ENCODE measurements around the gene CCNF. TPM values are rescaled to one million over a fixed set of nuclear protein-coding genes. Genes with fewer than 3 reads are reported as not detected.
A peak's percentile ranks its signal among the peaks of the same experiment; 100 is the strongest.
"Not testable (repeated sequence)": the region's sequence is repeated elsewhere in the genome, so short reads cannot be mapped to it uniquely, and the experiment has no call there.

CCNF gene
- polyA plus RNA-seq, 4 donors = 7.8 to 11.9 (median 10.3) TPM

GRCh38 chr16:2428051-2428783, 1.0 kb upstream of the CCNF start:
- DNase-seq (ENCODE audit: low read depth in 4 of 4, low spot score in 3 of 4) = peak in 1 of 4 donors; percentile 14

GRCh38 chr16:2428784-2429033, 538 bp upstream of the CCNF start:
- no peak for DNase-seq (ENCODE audit: low read depth in 4 of 4, low spot score in 3 of 4)

- DNase-seq (ENCODE audit: low read depth in 4 of 4, low spot score in 3 of 4) = no peak
Measured at GRCh38 chr16:2429771-2430663, 770 bp downstream of the CCNF start.

GRCh38 chr16:2432286-2432685, 3.0 kb downstream of the CCNF start:
- no peak for DNase-seq (ENCODE audit: low read depth in 4 of 4, low spot score in 3 of 4)

GRCh38 chr16:2432801-2433505, 3.7 kb downstream of the CCNF start:
- no peak for DNase-seq (ENCODE audit: low read depth in 4 of 4, low spot score in 3 of 4)

GRCh38 chr16:2435236-2435635, 6.0 kb downstream of the CCNF start:
- not testable (repeated sequence) for DNase-seq (ENCODE audit: low read depth in 4 of 4, low spot score in 3 of 4)

GRCh38 chr16:2436110-2436509, 6.9 kb downstream of the CCNF start:
- no peak for DNase-seq (ENCODE audit: low read depth in 4 of 4, low spot score in 3 of 4)

GRCh38 chr16:2437032-2437790, 8.0 kb downstream of the CCNF start:
- DNase-seq (ENCODE audit: low read depth in 4 of 4, low spot score in 3 of 4) = no peak

GRCh38 chr16:2438121-2438520, 8.9 kb downstream of the CCNF start:
- no peak for DNase-seq (ENCODE audit: low read depth in 4 of 4, low spot score in 3 of 4)

- DNase-seq (ENCODE audit: low read depth in 4 of 4, low spot score in 3 of 4) = no peak
Measured at GRCh38 chr16:2439598-2439997, 10.4 kb downstream of the CCNF start.

- DNase-seq (ENCODE audit: low read depth in 4 of 4, low spot score in 3 of 4) = not testable (repeated sequence)
Measured at GRCh38 chr16:2441143-2441804, 12.0 kb downstream of the CCNF start.

- DNase-seq (ENCODE audit: low read depth in 4 of 4, low spot score in 3 of 4) = no peak
Measured at GRCh38 chr16:2443555-2443954, 14.3 kb downstream of the CCNF start.

- DNase-seq (ENCODE audit: low read depth in 4 of 4, low spot score in 3 of 4) = no peak
Measured at GRCh38 chr16:2447920-2448583, 18.8 kb downstream of the CCNF start.

- no peak for DNase-seq (ENCODE audit: low read depth in 4 of 4, low spot score in 3 of 4)
Measured at GRCh38 chr16:2449118-2449517, 19.9 kb downstream of the CCNF start.

- DNase-seq (ENCODE audit: low read depth in 4 of 4, low spot score in 3 of 4) = no peak
Measured at GRCh38 chr16:2450535-2450934, 21.3 kb downstream of the CCNF start.

- no peak for DNase-seq (ENCODE audit: low read depth in 4 of 4, low spot score in 3 of 4)
Measured at GRCh38 chr16:2450975-2451381, 21.7 kb downstream of the CCNF start.

GRCh38 chr16:2451851-2452320, 22.6 kb downstream of the CCNF start:
- DNase-seq (ENCODE audit: low read depth in 4 of 4, low spot score in 3 of 4) = no peak

GRCh38 chr16:2452650-2453049, 23.4 kb downstream of the CCNF start:
- no peak for DNase-seq (ENCODE audit: low read depth in 4 of 4, low spot score in 3 of 4)

- DNase-seq (ENCODE audit: low read depth in 4 of 4, low spot score in 3 of 4) = no peak
Measured at GRCh38 chr16:2455081-2455845, 26.0 kb downstream of the CCNF start.

Measured in left renal pelvis (tissue), 4 donors.